HG03565 (cell line): ENCODE results near the gene NEU4.
"Not testable (repeated sequence)": the region's sequence is repeated elsewhere in the genome, so short reads cannot be mapped to it uniquely, and the experiment has no call there.

ENCODE experiments used
- ATAC-seq: cut with Tn5 transposase; IDR thresholded peaks from one replicate; pipeline ENCODE4 v1.9.1; 2021; ENCODE audit warnings: mild to moderate bottlenecking, moderate library complexity; ENCODE audit not compliant: unreplicated experiment

NEU4 gene

GRCh38 chr2:241811952-241812729 lies 3.1 kb downstream of the NEU4 start:
- ATAC-seq: no peak

- no peak for ATAC-seq
Observed at GRCh38 chr2:241812730-241813643, 4.0 kb downstream of the NEU4 start.

GRCh38 chr2:241813644-241814392 lies 4.8 kb downstream of the NEU4 start:
- ATAC-seq: no peak

- no peak for ATAC-seq
Observed at GRCh38 chr2:241814393-241814642, 5.3 kb downstream of the NEU4 start.

GRCh38 chr2:241814643-241815476 lies 5.9 kb downstream of the NEU4 start:
- no peak for ATAC-seq

- ATAC-seq: no peak
Observed at GRCh38 chr2:241815477-241816430, 6.8 kb downstream of the NEU4 start.

GRCh38 chr2:241816431-241817121 lies 7.6 kb downstream of the NEU4 start:
- no peak for ATAC-seq

GRCh38 chr2:241817126-241817820 lies 8.3 kb downstream of the NEU4 start:
- ATAC-seq: no peak

- ATAC-seq: not testable (repeated sequence)
Observed at GRCh38 chr2:241817821-241818215, 8.8 kb downstream of the NEU4 start.

- no peak for ATAC-seq
Observed at GRCh38 chr2:241818229-241818942, 9.4 kb downstream of the NEU4 start.

GRCh38 chr2:241818943-241819270 lies 9.9 kb downstream of the NEU4 start:
- ATAC-seq: no peak

- not testable (repeated sequence) for ATAC-seq
Observed at GRCh38 chr2:241819947-241820624, 11.1 kb downstream of the NEU4 start.

- no peak for ATAC-seq
Observed at GRCh38 chr2:241820625-241821384, 11.8 kb downstream of the NEU4 start.

- no peak for ATAC-seq
Observed at GRCh38 chr2:241821460-241822263, 12.7 kb downstream of the NEU4 start.

- ATAC-seq: no peak
Observed at GRCh38 chr2:241822264-241822623, 13.3 kb downstream of the NEU4 start.
